Suprapubic skin (tissue), 4 donors: Measurements from ENCODE around the gene STIM2.

ENCODE experiments used
- POLR2A ChIP-seq, 2 donors: fragments of 450-650 bp; IDR thresholded peaks; one replicate each; pipeline ENCODE4 v1.6.1; 2017; ENCODE audit warnings: antibody characterized with exemption in 2 of 2, mild to moderate bottlenecking in 2 of 2, moderate library complexity in 2 of 2
- POLR2AphosphoS5 ChIP-seq, 3 donors: sonication (generic); formaldehyde crosslinking; IDR thresholded peaks; one replicate each; pipeline ENCODE4 v1.6.1; 2017; ENCODE audit warnings: antibody characterized with exemption in 3 of 3
- TF ChIP-seq, protein P1 (sequence below), 2 donors: fragments of 200-600 bp in 1 of 2; fragments of 450-650 bp in 1 of 2; sonication (generic) in 1 of 2; IDR thresholded peaks; one replicate each; pipeline ENCODE4 v1.5.1; 2016 to 2019; ENCODE audit warnings: antibody characterized with exemption in 2 of 2, mild to moderate bottlenecking in 1 of 2, moderate library complexity in 1 of 2

DNA sequence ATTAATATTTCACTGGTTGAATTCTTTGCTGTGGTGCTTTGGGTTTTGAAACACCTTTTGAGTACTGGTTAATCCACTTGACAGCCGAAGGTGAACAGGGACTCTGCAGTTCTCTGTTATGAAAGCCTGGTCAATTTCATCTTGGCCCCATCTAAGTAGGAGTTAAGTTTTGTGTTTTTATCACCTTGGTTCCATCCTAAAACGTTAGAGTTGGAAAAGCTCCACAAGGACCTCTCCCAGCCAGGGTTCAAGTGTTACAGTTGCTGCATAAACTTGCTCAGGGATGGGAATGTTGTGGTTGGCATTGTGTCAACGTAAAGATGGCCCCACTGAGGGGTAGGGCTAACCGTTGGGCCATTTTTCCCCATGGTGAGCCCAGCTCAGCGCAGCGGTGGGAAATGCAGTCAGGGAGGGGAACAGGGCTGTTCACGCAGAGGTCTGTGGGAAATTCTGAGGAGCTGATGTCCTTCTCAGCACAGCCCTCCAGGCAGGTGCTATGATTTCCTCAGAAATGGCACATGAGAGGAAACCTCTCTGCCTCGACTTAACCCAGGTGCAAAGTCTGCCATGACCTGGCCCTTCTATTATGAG lies 188.7 kb downstream of the STIM2 start:
- TF ChIP-seq POLR2A (IDR thresholded peaks at IDR 0.05), result no peak
- TF ChIP-seq, protein P1, sequence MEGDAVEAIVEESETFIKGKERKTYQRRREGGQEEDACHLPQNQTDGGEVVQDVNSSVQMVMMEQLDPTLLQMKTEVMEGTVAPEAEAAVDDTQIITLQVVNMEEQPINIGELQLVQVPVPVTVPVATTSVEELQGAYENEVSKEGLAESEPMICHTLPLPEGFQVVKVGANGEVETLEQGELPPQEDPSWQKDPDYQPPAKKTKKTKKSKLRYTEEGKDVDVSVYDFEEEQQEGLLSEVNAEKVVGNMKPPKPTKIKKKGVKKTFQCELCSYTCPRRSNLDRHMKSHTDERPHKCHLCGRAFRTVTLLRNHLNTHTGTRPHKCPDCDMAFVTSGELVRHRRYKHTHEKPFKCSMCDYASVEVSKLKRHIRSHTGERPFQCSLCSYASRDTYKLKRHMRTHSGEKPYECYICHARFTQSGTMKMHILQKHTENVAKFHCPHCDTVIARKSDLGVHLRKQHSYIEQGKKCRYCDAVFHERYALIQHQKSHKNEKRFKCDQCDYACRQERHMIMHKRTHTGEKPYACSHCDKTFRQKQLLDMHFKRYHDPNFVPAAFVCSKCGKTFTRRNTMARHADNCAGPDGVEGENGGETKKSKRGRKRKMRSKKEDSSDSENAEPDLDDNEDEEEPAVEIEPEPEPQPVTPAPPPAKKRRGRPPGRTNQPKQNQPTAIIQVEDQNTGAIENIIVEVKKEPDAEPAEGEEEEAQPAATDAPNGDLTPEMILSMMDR (IDR thresholded peaks at IDR 0.05), result no peak
- TF ChIP-seq POLR2AphosphoS5 (IDR thresholded peaks at IDR 0.05), result no peak
